ENCODE data around the gene INAFM2.

INAFM2 gene

DNA sequence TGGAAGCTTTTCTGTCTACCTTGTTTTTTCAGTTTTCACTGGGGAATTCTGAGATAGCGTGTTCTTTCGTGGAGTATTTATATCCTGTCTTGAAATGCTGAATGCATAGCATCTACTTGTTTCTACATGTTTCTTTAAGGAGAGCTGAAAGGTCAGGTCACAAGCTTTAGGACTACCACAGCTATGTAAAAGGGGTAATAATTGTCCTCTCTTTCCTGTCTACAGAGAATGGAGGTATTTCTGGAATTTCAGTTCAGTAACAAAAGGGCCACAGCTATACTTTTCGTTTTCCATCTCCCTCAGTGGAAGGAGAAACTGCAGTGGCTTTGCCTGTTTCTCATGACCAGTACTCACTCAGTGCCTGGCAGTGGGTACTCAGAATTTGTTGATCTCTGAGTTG, 4.7 kb downstream of the INAFM2 start:
- no peak for DNase-seq (ENCODE audit: low read depth in 3 of 3)

DNA sequence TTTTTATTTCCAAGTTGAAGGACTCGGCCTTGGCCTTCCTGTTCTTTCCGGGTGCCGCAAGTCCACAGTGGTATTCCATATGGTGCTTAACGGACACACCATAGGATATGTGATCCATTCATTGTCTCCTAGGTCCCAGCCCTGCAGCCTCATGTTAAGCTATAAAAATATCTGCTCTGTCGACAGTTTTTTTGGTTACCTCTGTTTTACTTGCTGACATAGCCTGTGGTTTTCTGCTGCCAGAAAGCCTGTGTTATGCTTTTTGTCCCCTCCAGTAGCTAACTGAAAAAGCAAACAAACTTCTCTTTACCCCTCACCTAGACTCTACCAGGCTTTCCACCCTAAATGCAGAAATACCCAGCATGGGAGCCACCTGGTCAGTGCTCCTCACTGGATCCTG, 5.3 kb downstream of the INAFM2 start:
- no peak for DNase-seq (ENCODE audit: low read depth in 3 of 3)

DNA sequence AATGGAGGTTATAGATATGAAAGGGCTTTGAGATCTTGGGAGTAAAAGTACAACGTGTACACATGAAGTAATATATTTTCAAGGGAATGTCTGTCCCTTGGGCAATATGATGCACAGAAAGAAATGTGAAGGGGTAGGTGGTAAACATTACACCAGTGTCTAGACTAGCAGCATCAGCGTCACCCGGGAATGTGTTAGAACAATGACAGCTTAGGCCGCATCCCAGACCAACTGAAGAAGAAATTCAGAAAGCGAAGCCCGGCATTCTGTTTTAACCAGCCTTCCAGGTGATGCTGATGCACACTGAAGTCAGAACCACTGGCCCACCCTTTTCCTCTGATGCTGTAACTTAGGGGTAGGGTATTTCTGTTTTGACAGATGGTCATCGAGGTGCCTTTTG, 6.3 kb downstream of the INAFM2 start:
- DNase-seq (ENCODE audit: low read depth in 3 of 3): no peak

DNA sequence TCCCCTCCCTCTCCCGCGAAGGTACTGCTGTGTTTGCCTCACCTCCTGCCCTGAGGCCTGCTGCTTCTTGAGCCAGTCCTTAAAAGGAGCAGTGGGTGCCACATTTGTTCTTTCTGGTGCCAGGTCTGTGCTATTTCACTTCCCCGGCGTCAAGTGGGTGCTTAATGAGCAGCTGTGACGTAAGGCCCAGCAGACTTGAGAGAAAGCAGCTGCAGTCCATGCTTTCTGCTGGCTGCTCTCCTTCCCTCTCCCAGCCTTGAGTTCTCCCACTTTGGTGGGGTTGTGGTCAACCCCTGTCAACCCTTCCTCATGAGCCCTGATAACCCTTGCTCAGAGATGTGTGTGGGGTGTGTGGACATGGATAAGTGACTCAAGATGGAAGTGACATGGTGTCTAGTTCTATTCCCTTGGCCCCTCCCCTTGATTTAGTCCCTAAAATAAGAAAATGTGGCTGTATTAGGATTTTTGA, 6.9 kb downstream of the INAFM2 start:
- DNase-seq (ENCODE audit: low read depth in 3 of 3): no peak

DNA sequence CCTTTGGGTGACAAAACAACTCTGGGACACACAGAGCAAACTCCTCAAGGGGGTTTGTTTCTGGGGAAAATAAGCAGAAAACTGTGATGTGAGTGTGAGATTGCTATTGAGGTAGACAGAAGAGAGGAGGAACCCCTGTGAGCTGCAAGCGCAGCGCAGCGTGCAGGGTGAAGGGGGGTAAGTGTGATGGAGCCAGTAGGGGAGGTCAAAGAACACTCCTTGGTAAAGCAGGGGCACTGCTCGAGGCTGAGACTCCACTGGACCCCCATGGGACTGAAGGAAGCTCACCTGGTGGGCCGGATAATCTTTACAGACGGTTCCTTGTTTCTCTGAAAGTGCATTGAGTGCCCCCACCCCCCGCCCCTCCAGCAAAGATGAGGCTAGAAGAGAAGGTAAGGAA, 7.5 kb downstream of the INAFM2 start:
- no peak for DNase-seq (ENCODE audit: low read depth in 3 of 3)

DNA sequence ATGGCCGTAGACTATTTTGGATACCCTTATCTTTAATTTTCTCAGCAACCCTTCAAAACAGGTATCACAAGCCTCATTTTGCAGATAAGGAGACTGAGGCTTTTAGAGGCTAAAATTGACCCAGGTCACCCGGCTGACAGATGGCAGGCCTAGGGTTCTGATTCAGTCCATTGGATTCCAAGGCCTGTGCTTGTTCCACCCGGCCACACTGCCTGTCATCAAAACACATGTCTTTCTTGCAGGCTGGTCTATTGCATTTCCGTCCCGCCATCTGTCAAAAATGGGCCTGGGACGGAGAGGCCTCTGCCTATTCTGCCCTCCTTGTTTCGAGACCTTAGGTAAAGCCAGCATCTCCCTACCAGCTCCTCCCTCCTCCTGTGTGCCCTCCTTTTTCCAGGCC, 8.1 kb downstream of the INAFM2 start:
- DNase-seq (ENCODE audit: low read depth in 3 of 3): no peak

DNA sequence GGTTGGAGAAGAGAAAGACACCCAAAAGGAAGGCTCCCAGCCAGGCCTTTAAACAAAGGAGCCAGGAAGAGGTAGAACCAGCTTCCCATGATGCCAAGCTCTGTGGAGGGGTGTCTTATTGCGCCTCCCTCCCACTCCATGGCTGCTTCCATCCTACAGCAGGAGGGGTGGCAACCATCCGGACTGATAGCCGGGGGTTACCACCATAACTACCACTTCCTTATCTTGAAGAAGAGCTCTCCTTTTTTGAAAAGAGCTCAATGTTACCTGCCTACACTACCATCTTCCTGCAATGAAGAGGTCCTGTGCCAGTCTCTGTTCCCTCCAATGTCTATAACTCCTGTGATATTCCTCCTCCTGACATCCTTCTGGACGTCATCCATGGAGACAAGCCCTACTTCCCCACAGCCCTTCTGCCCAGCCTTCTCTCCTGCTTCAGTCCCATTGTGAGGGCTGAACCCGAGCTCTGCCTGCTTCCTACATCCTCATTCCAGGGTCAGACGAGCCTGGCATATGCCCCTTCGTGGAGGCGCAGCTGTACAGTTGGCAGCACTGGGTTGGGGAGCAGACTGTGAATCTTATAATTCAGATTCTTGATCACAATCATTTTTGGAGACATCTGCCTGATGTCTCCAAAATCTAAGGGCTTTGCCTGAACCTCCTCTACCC, 8.8 kb downstream of the INAFM2 start:
- no peak for DNase-seq (ENCODE audit: low read depth in 3 of 3)

DNA sequence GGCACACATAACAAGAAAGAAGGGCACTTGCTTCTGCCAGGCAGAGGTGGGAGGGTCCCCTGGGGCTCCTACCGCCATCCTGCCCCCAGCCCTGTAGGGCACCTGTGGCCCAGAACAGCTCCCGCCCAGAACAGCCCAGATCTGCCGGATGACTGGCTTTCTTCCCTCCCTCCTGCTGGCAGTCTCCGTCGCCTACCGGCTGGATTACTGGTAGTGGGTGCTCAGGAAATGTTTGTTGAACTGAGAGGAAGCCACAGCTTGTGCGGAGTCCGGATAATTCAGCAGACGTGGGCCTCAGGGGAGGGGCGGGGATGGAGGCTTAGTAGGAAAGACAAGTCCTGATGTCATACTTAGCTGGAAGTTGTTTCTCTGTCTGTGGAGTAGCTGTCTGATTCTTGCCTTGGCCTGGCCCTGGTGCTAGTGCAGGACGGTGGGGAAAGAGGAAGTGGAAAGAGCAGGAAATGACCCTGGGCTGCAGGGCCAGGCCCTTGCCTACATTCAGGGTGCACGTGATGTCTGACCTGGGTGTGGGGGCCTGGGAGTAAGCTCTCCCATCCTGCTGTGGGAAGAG, 10.5 kb downstream of the INAFM2 start:
- peak in 1 of 3 experiments; percentile 30 for DNase-seq (ENCODE audit: low read depth in 3 of 3)

DNA sequence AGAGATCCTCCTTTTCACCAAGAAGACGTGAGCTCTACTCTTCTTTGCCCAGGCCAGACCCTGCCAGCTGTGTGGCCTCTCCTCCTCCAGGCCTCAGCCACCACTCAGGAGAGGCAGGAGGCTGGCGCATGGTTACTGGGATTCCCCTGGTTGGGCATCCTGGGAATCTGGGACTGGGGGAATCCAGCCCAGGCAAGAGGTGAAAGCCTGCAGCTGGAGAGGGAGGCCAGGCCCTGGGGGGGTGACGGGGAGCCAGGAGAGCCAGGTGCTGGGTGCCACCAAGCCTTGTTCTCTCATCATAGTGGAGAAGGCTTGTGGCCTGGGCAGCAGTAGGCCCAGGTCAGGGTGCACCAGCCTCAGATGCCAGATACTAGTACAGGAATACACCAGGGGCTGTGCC, 11.0 kb downstream of the INAFM2 start:
- DNase-seq (ENCODE audit: low read depth in 3 of 3): no peak

DNA sequence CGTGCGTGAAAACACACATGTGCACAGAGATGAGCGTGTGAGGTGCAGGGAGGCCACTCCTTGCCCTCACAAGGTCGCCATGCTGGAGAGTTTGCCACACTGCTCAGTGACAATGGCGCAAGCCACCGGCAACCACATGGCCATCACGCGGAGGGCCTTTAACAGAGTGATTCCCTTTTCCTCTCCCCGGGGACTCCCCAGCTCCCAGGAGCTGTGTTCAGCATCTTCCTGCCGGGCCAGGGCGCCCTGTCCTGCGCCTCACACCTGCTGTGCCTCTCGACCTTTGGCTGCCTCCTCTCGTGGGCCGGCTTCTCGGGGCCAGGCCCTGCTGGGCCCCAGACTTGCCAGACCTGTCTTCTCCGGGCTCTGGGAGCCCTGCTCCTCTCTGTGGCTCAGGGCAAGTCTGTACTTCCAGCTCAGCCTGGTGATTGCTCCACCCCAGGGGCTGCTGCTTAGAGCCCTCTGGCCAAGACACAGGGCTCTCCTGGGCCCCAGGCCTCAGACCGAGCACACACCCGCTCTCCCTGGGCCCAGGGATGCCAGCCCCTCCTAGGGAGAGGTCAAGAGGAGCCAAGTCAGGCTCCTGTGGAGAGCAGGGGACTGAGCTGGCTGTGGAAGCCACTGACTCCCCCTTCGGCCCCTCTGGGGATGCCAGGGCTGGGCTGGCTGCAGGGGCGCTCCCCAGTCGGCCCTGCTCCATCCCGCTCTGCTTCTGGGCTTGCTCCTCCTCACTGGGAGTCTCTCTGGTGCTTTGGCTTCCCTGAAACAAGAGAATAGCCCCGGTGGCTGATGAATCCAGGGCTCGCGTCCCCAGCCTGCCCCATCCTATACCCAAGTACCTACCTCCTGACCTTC, 11.7 kb downstream of the INAFM2 start:
- no peak for DNase-seq (ENCODE audit: low read depth in 3 of 3)

DNA sequence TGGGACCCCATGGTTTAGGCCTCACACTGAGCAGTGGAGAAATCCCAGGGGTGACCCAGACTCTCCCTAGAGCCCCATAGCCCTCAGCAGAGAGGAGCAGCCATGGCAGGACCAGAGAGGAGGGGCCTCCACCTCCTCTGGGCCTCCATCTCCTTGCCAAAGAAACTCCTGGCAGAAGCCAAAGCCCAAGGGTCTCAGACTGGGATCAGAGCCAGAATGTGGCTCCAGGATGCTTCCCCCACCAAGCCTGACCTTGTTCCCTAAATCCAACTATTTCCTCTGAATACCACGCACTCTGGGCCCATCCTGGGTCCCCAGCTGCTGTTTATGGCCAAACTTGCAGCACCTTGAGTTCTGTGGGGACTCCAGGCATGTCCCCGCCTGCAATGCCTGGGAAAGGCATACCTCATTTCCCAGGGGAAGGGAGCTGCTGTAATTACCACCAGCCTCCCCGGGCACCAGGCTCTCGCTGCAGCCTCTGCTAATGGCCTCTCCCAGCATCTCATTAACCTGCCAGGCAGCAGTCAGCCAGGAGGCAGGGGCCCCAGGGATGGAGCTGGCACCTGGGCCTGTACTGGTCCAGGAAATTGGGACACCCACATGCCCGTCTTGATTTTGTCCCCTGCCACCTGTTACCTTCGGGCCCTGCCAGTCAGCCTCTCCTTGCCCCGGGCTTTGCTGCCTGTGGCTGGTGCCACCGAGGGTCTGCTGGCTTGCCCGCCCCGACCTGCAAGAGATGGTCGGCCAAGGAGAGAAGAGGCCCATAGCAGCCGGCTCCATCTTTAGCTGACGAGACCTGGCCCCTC, 12.6 kb downstream of the INAFM2 start:
- DNase-seq (ENCODE audit: low read depth in 3 of 3): no peak

DNA sequence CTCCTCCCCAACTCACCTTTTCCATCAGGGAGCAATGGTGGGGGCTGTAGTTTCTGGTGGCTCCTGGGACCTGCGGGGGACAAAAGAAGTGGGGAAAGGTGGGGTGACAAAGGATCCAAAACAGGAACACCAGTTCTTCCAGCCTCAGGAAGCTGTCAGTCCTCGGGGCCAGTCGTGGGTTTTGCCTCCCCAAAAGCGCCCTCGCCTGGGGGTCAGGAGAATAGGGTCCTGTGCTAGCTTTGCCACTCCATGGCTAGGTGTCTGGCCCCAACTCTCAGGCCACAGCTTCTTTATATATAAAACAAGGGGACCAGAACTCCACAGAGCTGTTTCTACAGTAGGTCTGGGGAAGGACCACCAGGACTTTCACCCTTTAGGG, 13.2 kb downstream of the INAFM2 start:
- DNase-seq (ENCODE audit: low read depth in 3 of 3): no peak

DNA sequence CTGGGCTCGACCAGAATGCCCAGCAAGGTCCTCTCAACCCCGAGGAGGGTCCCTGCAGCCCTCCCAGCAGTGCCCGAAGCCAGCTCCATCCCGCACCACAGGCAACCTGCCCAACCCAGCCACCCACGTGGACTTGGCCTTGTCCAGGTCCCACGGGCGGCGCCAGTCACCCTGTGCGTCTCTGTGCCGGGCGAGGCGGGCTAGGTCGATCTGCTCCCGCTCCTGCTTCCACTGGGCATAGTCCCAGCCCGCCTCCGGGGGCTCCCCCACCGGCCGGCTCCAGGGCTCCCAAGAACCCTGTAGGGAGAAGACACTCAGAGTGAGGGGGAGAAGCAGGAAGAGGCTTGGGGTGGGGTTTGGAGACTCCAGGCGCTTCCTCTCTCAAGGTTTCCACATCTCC, 14.1 kb downstream of the INAFM2 start:
- DNase-seq (ENCODE audit: low read depth in 3 of 3): no peak

DNA sequence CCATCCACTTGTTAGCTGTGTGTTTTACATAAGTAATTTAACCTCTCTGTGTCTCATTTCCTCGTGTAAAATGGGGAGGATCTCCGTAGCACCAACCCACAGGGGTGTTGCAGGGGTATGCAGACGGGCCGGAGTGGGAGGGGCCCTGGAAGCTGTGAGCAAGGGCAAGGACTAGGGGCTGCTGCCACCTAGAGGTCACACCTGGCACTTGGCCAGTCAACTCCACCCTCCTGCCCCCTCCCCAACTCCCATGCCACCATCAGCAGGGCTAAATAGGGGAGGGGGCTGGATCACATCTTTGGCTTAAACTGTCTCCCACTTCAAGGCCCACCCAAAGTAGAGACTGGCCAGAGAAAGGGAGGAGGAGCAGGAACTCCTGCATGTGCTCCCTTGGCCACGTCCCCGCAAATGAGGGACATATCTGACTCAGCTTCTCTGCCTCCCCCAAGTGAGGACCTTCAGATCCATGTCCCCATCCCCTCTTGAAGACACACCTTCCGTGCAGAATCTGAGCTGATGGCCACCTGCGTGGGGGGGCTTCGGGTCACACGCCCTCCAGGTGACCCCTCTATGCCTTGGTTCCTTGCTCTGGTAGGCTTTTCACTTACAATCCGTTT, 14.7 kb downstream of the INAFM2 start:
- DNase-seq (ENCODE audit: low read depth in 3 of 3): peak; percentile 51 to 77 (median 53)

DNA sequence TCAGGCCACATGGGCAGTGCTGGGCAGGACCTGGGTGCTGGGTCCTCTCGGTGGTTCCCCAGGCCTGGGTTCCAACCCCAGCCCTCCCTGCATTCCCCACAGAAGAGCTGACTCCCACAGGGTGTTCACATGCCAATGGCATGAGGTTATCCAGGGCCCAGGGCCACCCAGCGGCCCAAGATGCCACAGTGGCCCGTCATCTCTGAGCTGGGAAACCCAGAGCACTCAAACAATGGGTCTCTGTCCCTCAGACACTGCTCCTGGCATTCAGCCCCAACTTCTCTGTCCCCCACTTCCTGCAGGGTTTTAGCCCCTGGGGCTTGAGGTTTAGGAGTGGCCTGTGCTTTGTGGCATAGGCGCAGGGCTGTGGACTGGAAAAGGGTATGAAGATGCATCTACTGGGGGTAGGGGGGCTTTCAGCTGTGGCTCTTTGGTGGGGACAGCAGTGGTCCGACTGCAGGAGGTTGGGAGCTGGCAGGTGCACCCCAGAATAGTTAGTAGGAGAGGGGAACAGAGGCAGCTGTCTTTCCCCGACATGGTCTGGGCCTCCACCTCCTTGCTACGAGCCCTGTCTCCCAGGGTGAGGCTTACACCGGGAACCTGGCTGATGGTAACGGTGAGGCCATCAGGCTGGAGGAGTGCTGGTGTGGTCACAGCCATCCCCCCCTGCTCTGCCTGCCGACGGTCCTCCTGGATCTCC, 15.6 kb downstream of the INAFM2 start:
- DNase-seq (ENCODE audit: low read depth in 3 of 3): no peak

DNA sequence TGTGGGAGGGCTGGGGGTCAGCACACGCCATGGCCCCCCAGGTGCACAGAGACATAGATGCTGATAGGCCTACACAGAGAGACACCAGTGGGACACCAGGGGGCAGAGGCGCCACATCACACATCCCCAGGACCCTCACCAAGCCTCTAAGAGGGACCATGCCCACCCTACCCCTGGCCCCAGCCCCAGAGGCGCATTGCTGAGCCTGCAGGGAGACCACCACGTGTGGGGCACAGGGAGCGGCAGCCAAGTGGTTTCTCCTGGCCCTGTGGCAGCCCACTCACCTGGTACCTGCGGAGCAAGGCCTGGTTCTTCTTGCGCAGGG, 16.1 kb downstream of the INAFM2 start:
- no peak for DNase-seq (ENCODE audit: low read depth in 3 of 3)

DNA sequence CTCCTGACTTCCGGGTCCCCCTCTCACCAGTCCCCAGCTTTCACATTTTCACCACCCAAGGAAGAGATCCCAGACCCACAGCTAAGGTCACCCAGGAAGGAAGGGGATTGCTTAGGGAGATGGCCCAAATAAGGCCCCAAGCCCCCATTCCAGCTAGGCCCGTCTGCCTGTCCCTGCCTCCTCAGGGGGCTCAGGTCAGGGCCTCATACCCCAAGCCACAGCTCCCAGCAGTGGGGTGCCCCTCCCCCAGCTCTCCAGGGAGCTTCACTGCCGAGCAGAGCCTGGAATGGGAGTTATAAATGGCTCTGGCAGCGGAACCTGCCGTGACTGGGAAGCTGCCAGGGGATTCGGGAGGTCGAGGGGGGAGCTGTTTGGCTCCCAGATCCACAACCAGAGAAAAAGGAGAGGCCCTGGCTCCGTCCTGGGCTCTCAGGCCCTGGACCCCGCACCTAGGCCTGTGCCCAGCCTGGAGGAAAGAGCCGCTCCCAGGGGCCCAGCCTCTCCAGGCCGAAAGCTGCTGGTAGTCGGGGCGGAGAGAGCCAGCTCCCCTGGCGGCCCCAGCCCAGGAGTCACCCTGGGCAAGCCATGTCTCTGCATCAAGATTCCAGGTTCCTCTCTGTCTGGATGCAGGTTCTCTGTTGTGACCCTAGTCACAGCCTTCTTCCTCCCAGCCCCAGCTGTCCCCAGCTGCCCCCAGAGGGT, 16.7 kb downstream of the INAFM2 start:
- DNase-seq (ENCODE audit: low read depth in 3 of 3): no peak

DNA sequence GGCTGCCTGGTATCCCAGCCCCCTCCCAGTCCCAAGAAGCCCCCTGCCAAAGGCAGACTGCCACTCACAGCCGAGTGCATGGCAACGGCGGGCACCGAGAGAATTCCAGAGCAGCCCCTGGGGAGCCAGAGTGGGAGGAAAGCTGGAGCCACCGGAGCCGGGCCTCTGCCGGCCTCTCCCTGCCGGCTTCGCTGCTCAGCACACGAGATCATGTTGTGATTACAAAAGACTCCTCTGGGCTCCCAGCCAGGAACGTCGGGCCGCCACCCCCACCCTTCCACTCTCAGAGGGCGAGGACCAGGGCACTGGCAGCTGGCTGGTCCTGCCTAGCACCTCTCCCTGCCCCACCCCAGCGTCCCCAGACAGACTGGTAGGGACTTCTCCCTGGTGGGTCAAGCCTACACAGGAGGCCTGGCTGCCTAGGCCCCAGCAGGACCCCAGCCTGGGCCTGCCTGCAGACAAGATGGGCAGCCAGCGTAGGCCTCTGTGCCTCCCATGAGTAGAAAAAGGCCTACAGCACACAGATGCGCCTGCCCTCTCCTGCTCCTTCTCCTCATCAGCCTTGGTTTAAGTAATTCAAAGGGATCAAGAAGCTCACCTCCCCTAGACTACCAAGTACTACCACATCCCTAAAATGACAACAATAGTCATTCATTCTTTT, 17.4 kb downstream of the INAFM2 start, which contains the start of gene CCDC9B:
Gene CCDC9B, minus strand, starts transcription at position 200 of the 661 bp plus-strand sequence. Its CDS starts 120 bp downstream, at position 80.
- DNase-seq (ENCODE audit: low read depth in 3 of 3): no peak

DNA sequence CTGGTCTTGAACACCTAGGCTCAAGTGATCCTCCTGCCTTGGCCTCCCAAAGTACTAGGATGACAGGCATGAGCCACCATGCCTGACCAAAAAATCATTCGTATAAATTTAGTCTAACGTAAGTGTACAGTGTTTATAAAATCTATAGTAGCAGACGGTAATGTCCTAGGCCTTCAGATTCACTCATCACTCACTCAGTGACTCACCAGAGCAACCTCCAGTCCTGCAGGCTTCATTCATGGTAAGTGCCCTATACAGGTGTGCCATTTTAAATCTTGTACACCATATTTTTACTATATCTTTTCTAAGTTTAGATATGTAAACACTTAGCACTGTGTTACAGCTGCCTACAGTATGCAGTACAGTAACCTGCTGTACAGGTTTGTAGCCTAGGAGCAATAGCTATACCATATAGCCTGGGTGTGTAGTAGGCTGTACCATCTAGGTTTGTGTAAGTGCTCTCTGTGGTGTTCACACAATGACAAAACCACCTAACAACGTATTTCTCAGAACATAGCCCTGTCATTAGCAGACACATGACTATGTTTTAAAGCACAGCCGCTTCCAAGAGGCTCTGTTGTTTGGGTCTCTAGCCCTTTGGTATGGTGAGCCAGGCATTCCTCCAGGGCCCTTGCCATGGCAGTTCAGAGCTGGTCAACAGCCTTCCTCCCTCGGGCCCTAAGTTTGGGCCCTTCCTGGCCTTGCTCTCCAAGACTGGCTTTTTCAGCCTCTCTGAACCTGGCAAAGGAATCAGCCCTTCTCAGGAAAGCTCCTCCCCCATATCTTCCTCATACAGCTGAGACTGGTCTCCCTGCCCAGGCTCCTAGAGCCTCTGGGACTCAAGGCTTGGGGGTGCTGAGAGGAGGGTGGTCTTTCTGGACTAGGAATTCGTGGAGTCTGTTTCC, 19.2 kb downstream of the INAFM2 start:
- DNase-seq (ENCODE audit: low read depth in 3 of 3): no peak

Measured in stimulated activated CD4-positive, alpha-beta T cell treated with anti-CD3 and anti-CD28 coated beads, TNF-alpha, amount 100 ng/mL, for 24 hours (primary cell).